GM23338 (cell line): ENCODE results near the gene RAD51B. TPM values are rescaled to one million over a fixed set of nuclear protein-coding genes. Genes with fewer than 3 reads are reported as not detected.

Experiments
- ATAC-seq: fragments of 200-7000 bp; cut with Tn5 transposase; 3 replicates; pipeline ENCODE4 v1.9.1; 2020
- DNase-seq: peaks from one replicate; pipeline ENCODE4 v3.0.0-alpha.2; 2015; ENCODE audit warnings: low spot score
- H2AFZ ChIP-seq: fragments of 200-600 bp; sonication (generic); 2 replicates; pipeline ENCODE4 v1.8.0; 2016; ENCODE audit warnings: antibody characterized with exemption, mild to moderate bottlenecking, moderate library complexity
- H3F3A ChIP-seq: fragments of 200-600 bp; sonication (generic); replicated peaks from 2 replicates; pipeline ENCODE4 v1.8.0; 2017; ENCODE audit warnings: antibody characterized with exemption, mixed run types, low read depth
- H3K27ac ChIP-seq: fragments of 200-600 bp; sonication (generic); 2 replicates; pipeline ENCODE4 v1.6.1; 2016; ENCODE audit warnings: low read depth
- H3K27me3 ChIP-seq: fragments of 200-600 bp; sonication (generic); 2 replicates; pipeline ENCODE4 v1.8.0; 2016; ENCODE audit warnings: mild to moderate bottlenecking, mixed run types, moderate library complexity; ENCODE audit not compliant: insufficient read depth
- H3K36me3 ChIP-seq: fragments of 200-600 bp; sonication (generic); 2 replicates; pipeline ENCODE4 v1.8.0; 2016; ENCODE audit warnings: mild to moderate bottlenecking; ENCODE audit not compliant: insufficient read depth
- H3K4me1 ChIP-seq: fragments of 200-600 bp; sonication (generic); 2 replicates; pipeline ENCODE4 v1.8.0; 2016; ENCODE audit warnings: mild to moderate bottlenecking, moderate library complexity; ENCODE audit not compliant: insufficient read depth
- H3K4me2 ChIP-seq: fragments of 200-600 bp; sonication (generic); 2 replicates; pipeline ENCODE4 v1.7.1; 2017; ENCODE audit warnings: mixed run types
- H3K4me3 ChIP-seq: fragments of 200-600 bp; sonication (generic); 2 replicates; pipeline ENCODE4 v1.6.1; 2016; ENCODE audit warnings: mixed run types
- H3K79me2 ChIP-seq: fragments of 200-600 bp; sonication (generic); replicated peaks from 2 replicates; pipeline ENCODE4 v1.8.0; 2017; ENCODE audit warnings: mild to moderate bottlenecking; ENCODE audit not compliant: insufficient read depth
- H3K9me2 ChIP-seq: fragments of 200-600 bp; sonication (generic); 2 replicates; pipeline ENCODE4 v1.8.0; 2017; ENCODE audit not compliant: insufficient read depth
- H4K20me1 ChIP-seq: fragments of 200-600 bp; sonication (generic); replicated peaks from 2 replicates; pipeline ENCODE4 v1.8.0; 2017; ENCODE audit warnings: mild to moderate bottlenecking; ENCODE audit not compliant: insufficient read depth
- H3K27ac Mint-ChIP-seq: 2 replicates; pipeline ENCODE4 v1.8.0; 2020; ENCODE audit warnings: inconsistent platforms, mild to moderate bottlenecking, moderate library complexity, mixed read lengths
- H3K27me3 Mint-ChIP-seq: 3 replicates; pipeline ENCODE4 v1.8.0; 2022; ENCODE audit warnings: low read depth, mild to moderate bottlenecking, moderate library complexity, mixed read lengths, inconsistent platforms; ENCODE audit not compliant: insufficient read depth, poor library complexity
- H3K36me3 Mint-ChIP-seq: 3 replicates; pipeline ENCODE4 v1.8.0; 2021; ENCODE audit warnings: low read depth, mild to moderate bottlenecking, inconsistent platforms, moderate library complexity, mixed read lengths
- H3K4me1 Mint-ChIP-seq: 3 replicates; pipeline ENCODE4 v1.8.0; 2020; ENCODE audit warnings: mild to moderate bottlenecking, inconsistent platforms, mixed read lengths
- H3K4me3 Mint-ChIP-seq: 3 replicates; pipeline ENCODE4 v1.8.0; 2021; ENCODE audit warnings: moderate library complexity, mild to moderate bottlenecking, inconsistent platforms, mixed read lengths
- H3K9me3 Mint-ChIP-seq: 3 replicates; pipeline ENCODE4 v1.8.0; 2020; ENCODE audit warnings: moderate library complexity, mild to moderate bottlenecking, inconsistent platforms, mixed read lengths
- CREB1 ChIP-seq: fragments of 250-450 bp; sonication (Bioruptor Pico); IDR thresholded peaks from 2 replicates; pipeline ENCODE4 v1.5.0; 2020; ENCODE audit warnings: low read depth, mild to moderate bottlenecking, moderate library complexity
- EZH2 ChIP-seq: fragments of 200-600 bp; sonication (generic); IDR thresholded peaks from one replicate; pipeline ENCODE4 v1.8.0; 2017; ENCODE audit warnings: antibody characterized with exemption, mild to moderate bottlenecking, low read depth; ENCODE audit not compliant: unreplicated experiment
- EZH2phosphoT487 ChIP-seq: fragments of 200-600 bp; sonication (generic); IDR thresholded peaks from one replicate; pipeline ENCODE4 v1.8.1; 2018; ENCODE audit warnings: antibody characterized with exemption; ENCODE audit not compliant: unreplicated experiment
- JUNB ChIP-seq: IDR thresholded peaks from one replicate; pipeline ENCODE4 v1.6.1; 2016; ENCODE audit warnings: antibody characterized with exemption; ENCODE audit not compliant: unreplicated experiment
- NANOG ChIP-seq: IDR thresholded peaks from 2 replicates; pipeline ENCODE4 v1.6.1; 2016; ENCODE audit warnings: antibody characterized with exemption, borderline replicate concordance
- POLR2AphosphoS5 ChIP-seq: IDR thresholded peaks from 2 replicates; pipeline ENCODE4 v1.6.1; 2016; ENCODE audit warnings: antibody characterized with exemption, low read depth
- STAT1 ChIP-seq: IDR thresholded peaks from one replicate; pipeline ENCODE4 v1.6.1; 2016; ENCODE audit warnings: antibody characterized with exemption; ENCODE audit not compliant: unreplicated experiment
- ZNF114 ChIP-seq: fragments of 250-450 bp; sonication (Bioruptor Pico); IDR thresholded peaks from 2 replicates; pipeline ENCODE4 v1.5.0; 2020; ENCODE audit warnings: mild to moderate bottlenecking, moderate library complexity
- ZNF331 ChIP-seq: fragments of 250-450 bp; sonication (Bioruptor Pico); IDR thresholded peaks from 2 replicates; pipeline ENCODE4 v1.5.0; 2020; ENCODE audit warnings: low read depth, mild to moderate bottlenecking, moderate library complexity
- polyA plus RNA-seq: library from polyadenylated mRNA; unstranded; fragments of >200 nt; fragmentation: Nextera tagmentation; extraction: Ambion mirVana; gene quantifications from 2 replicates; pipeline ENCODE4 v1.2.1, GENCODE V29; 2016
- total RNA-seq: library from RNA; depleted of rRNA; stranded (reverse); fragments of >200 nt; shearing (Covaris generic); gene quantifications from 2 replicates; pipeline ENCODE4 v1.2.3, GENCODE V29; 2014
- TF ChIP-seq, protein P1 (sequence below), 2 experiments: fragments of 200-600 bp in 1 of 2; sonication (generic) in 1 of 2; conservative IDR thresholded peaks; 2 replicates each; pipeline versions ENCODE4 v1.5.1 to v1.6.1; 2016 to 2017; ENCODE audit warnings: antibody characterized with exemption in 2 of 2, low read depth in 2 of 2, mild to moderate bottlenecking in 2 of 2, moderate library complexity in 1 of 2
- TF ChIP-seq, protein P2 (sequence below): fragments of 250-450 bp; sonication (Bioruptor Pico); IDR thresholded peaks from 2 replicates; pipeline ENCODE4 v1.5.0; 2020; ENCODE audit warnings: mild to moderate bottlenecking, moderate library complexity
- TF ChIP-seq, protein P3 (sequence below): IDR thresholded peaks from one replicate; pipeline ENCODE4 v1.6.1; 2018; ENCODE audit warnings: antibody characterized with exemption; ENCODE audit not compliant: unreplicated experiment
- TF ChIP-seq, protein P4 (sequence below): IDR thresholded peaks from 2 replicates; pipeline ENCODE4 v1.6.1; 2016; ENCODE audit warnings: antibody characterized with exemption

RAD51B gene
- total and polyA plus RNA-seq, 2 experiments from 2014 or later, result 15.7 to 29.1 TPM

DNA sequence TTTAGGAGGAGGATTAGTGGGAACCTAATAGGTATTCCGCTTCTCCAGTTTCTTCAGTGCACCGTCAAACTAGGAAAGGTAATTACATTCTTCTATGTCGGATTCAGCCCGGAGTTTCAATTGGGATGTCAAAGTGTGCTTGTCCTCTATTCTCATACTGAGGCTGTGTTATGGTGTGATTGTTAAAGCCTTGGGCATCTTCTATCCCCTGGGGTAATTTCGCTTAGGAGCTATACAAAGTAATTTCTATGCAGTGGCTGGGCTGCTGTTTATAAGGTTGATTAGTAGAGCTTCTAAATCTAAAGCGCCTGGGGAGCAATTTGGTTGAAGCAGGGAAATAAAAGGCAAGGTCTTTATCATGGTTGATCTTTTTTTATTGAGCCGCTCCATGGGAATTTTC lies 573.7 kb downstream of the RAD51B start:
- H3K4me3 ChIP-seq, result no peak overlapping the region
- Mint-ChIP-seq H3K9me3 (no peaks in the 10 kb centered on the region), H3K27me3 (no peaks in the 10 kb centered on the region), H3K4me3 (no peak overlapping the region), H3K36me3 (no peaks in the 10 kb centered on the region), H3K4me1 (peaks cover 39% of the 10 kb centered on the region), H3K27ac (no peak overlapping the region)
- no peak overlapping the region for H2AFZ ChIP-seq
- no peak overlapping the region for H3K4me2 ChIP-seq
- ATAC-seq (no peak), DNase-seq (no peak)
- peaks cover 6% of the 10 kb centered on the region; the same call in 1 of the 2 replicates for H3K9me2 ChIP-seq
- TF ChIP-seq NANOG (no peak), POLR2AphosphoS5 (no peak), ZNF331 (CRISPR knock-in tag) (no peak), EZH2phosphoT487 (no peak), CREB1 (CRISPR knock-in tag) (no peak), JUNB (no peak), ZNF114 (CRISPR knock-in tag) (no peak), STAT1 (no peak), EZH2 (no peak)
- TF ChIP-seq, protein P1, sequence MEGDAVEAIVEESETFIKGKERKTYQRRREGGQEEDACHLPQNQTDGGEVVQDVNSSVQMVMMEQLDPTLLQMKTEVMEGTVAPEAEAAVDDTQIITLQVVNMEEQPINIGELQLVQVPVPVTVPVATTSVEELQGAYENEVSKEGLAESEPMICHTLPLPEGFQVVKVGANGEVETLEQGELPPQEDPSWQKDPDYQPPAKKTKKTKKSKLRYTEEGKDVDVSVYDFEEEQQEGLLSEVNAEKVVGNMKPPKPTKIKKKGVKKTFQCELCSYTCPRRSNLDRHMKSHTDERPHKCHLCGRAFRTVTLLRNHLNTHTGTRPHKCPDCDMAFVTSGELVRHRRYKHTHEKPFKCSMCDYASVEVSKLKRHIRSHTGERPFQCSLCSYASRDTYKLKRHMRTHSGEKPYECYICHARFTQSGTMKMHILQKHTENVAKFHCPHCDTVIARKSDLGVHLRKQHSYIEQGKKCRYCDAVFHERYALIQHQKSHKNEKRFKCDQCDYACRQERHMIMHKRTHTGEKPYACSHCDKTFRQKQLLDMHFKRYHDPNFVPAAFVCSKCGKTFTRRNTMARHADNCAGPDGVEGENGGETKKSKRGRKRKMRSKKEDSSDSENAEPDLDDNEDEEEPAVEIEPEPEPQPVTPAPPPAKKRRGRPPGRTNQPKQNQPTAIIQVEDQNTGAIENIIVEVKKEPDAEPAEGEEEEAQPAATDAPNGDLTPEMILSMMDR (conservative IDR thresholded peaks at IDR 0.05; ENCODE audit: low read depth in 2 of 2), result no peak
- TF ChIP-seq, protein P2, sequence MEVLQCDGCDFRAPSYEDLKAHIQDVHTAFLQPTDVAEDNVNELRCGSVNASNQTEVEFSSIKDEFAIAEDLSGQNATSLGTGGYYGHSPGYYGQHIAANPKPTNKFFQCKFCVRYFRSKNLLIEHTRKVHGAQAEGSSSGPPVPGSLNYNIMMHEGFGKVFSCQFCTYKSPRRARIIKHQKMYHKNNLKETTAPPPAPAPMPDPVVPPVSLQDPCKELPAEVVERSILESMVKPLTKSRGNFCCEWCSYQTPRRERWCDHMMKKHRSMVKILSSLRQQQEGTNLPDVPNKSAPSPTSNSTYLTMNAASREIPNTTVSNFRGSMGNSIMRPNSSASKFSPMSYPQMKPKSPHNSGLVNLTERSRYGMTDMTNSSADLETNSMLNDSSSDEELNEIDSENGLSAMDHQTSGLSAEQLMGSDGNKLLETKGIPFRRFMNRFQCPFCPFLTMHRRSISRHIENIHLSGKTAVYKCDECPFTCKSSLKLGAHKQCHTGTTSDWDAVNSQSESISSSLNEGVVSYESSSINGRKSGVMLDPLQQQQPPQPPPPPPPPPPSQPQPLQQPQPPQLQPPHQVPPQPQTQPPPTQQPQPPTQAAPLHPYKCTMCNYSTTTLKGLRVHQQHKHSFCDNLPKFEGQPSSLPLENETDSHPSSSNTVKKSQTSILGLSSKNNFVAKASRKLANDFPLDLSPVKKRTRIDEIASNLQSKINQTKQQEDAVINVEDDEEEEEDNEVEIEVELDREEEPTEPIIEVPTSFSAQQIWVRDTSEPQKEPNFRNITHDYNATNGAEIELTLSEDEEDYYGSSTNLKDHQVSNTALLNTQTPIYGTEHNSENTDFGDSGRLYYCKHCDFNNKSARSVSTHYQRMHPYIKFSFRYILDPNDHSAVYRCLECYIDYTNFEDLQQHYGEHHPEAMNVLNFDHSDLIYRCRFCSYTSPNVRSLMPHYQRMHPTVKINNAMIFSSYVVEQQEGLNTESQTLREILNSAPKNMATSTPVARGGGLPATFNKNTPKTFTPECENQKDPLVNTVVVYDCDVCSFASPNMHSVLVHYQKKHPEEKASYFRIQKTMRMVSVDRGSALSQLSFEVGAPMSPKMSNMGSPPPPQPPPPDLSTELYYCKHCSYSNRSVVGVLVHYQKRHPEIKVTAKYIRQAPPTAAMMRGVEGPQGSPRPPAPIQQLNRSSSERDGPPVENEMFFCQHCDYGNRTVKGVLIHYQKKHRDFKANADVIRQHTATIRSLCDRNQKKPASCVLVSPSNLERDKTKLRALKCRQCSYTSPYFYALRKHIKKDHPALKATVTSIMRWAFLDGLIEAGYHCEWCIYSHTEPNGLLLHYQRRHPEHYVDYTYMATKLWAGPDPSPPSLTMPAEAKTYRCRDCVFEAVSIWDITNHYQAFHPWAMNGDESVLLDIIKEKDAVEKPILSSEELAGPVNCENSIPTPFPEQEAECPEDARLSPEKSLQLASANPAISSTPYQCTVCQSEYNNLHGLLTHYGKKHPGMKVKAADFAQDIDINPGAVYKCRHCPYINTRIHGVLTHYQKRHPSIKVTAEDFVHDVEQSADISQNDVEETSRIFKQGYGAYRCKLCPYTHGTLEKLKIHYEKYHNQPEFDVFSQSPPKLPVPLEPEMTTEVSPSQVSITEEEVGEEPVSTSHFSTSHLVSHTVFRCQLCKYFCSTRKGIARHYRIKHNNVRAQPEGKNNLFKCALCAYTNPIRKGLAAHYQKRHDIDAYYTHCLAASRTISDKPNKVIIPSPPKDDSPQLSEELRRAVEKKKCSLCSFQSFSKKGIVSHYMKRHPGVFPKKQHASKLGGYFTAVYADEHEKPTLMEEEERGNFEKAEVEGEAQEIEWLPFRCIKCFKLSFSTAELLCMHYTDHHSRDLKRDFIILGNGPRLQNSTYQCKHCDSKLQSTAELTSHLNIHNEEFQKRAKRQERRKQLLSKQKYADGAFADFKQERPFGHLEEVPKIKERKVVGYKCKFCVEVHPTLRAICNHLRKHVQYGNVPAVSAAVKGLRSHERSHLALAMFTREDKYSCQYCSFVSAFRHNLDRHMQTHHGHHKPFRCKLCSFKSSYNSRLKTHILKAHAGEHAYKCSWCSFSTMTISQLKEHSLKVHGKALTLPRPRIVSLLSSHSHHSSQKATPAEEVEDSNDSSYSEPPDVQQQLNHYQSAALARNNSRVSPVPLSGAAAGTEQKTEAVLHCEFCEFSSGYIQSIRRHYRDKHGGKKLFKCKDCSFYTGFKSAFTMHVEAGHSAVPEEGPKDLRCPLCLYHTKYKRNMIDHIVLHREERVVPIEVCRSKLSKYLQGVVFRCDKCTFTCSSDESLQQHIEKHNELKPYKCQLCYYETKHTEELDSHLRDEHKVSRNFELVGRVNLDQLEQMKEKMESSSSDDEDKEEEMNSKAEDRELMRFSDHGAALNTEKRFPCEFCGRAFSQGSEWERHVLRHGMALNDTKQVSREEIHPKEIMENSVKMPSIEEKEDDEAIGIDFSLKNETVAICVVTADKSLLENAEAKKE (CRISPR knock-in tag), result no peak
- TF ChIP-seq, protein P3, sequence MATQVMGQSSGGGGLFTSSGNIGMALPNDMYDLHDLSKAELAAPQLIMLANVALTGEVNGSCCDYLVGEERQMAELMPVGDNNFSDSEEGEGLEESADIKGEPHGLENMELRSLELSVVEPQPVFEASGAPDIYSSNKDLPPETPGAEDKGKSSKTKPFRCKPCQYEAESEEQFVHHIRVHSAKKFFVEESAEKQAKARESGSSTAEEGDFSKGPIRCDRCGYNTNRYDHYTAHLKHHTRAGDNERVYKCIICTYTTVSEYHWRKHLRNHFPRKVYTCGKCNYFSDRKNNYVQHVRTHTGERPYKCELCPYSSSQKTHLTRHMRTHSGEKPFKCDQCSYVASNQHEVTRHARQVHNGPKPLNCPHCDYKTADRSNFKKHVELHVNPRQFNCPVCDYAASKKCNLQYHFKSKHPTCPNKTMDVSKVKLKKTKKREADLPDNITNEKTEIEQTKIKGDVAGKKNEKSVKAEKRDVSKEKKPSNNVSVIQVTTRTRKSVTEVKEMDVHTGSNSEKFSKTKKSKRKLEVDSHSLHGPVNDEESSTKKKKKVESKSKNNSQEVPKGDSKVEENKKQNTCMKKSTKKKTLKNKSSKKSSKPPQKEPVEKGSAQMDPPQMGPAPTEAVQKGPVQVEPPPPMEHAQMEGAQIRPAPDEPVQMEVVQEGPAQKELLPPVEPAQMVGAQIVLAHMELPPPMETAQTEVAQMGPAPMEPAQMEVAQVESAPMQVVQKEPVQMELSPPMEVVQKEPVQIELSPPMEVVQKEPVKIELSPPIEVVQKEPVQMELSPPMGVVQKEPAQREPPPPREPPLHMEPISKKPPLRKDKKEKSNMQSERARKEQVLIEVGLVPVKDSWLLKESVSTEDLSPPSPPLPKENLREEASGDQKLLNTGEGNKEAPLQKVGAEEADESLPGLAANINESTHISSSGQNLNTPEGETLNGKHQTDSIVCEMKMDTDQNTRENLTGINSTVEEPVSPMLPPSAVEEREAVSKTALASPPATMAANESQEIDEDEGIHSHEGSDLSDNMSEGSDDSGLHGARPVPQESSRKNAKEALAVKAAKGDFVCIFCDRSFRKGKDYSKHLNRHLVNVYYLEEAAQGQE, result no peak
- TF ChIP-seq, protein P4, sequence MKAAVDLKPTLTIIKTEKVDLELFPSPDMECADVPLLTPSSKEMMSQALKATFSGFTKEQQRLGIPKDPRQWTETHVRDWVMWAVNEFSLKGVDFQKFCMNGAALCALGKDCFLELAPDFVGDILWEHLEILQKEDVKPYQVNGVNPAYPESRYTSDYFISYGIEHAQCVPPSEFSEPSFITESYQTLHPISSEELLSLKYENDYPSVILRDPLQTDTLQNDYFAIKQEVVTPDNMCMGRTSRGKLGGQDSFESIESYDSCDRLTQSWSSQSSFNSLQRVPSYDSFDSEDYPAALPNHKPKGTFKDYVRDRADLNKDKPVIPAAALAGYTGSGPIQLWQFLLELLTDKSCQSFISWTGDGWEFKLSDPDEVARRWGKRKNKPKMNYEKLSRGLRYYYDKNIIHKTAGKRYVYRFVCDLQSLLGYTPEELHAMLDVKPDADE, result no peak
- H3K27me3 ChIP-seq, result no peaks in the 10 kb centered on the region
- 0 out of 2 replicates have a peak, but pooled peaks cover 6% of the 10 kb centered on the region for H3F3A ChIP-seq
- H3K79me2 ChIP-seq, result no peaks in the 10 kb centered on the region
- no peaks in the 10 kb centered on the region for H3K36me3 ChIP-seq
- no peaks in the 10 kb centered on the region for H4K20me1 ChIP-seq
- no peak overlapping the region for H3K27ac ChIP-seq
- peaks cover 23% of the 10 kb centered on the region for H3K4me1 ChIP-seq
